ENCODE results near the gene TUBGCP2.
"Not testable (repeated sequence)": the region's sequence is repeated elsewhere in the genome, so short reads cannot be mapped to it uniquely, and the experiment has no call there.

The TUBGCP2 gene

GRCh38 chr10:133266056-133266795, 42.4 kb downstream of the TUBGCP2 start:
- Histone ChIP-seq H3K9me3 (ENCODE audit: low read length) (no peaks in the 10 kb centered on the region), H3K4me3 (ENCODE audit: low read depth in 1 of 2, low read length in 2 of 2) (no peak overlapping the region), H3K4me1 (ENCODE audit: insufficient read depth, low read length) (peaks cover 7% of the 10 kb centered on the region), H3K36me3 (ENCODE audit: insufficient read depth, low read length) (no peaks in the 10 kb centered on the region), H3K27me3 (ENCODE audit: control insufficient read depth in 1 of 2, insufficient read depth in 2 of 2, low read length in 2 of 2) (no peaks in the 10 kb centered on the region), H3K27ac (ENCODE audit: low read depth, low read length) (no peak overlapping the region), H3K9ac (ENCODE audit: low read length) (no peak overlapping the region)

- not testable (repeated sequence) for H3K9me3 ChIP-seq (ENCODE audit: low read length); H3K36me3 ChIP-seq (ENCODE audit: insufficient read depth, low read length); H3K9ac ChIP-seq (ENCODE audit: low read length); H3K27ac ChIP-seq (ENCODE audit: low read depth, low read length); H3K27me3 ChIP-seq (ENCODE audit: control insufficient read depth in 1 of 2, insufficient read depth in 2 of 2, low read length in 2 of 2); H3K4me3 ChIP-seq (ENCODE audit: low read depth in 1 of 2, low read length in 2 of 2)
- H3K4me1 ChIP-seq (ENCODE audit: insufficient read depth, low read length) = peaks cover 13% of the 10 kb centered on the region
Measured at GRCh38 chr10:133265052-133265451, 43.6 kb downstream of the TUBGCP2 start.

GRCh38 chr10:133264461-133264860, 44.2 kb downstream of the TUBGCP2 start:
- Histone ChIP-seq H3K27me3 (ENCODE audit: control insufficient read depth in 1 of 2, insufficient read depth in 2 of 2, low read length in 2 of 2) (no peaks in the 10 kb centered on the region), H3K9me3 (ENCODE audit: low read length) (no peaks in the 10 kb centered on the region), H3K9ac (ENCODE audit: low read length) (no peak overlapping the region), H3K4me1 (ENCODE audit: insufficient read depth, low read length) (peaks cover 13% of the 10 kb centered on the region), H3K27ac (ENCODE audit: low read depth, low read length) (no peak overlapping the region), H3K4me3 (ENCODE audit: low read depth in 1 of 2, low read length in 2 of 2) (no peak overlapping the region), H3K36me3 (ENCODE audit: insufficient read depth, low read length) (no peaks in the 10 kb centered on the region)

- H3K4me3 ChIP-seq (ENCODE audit: low read depth in 1 of 2, low read length in 2 of 2) = no peak overlapping the region
- peaks cover 13% of the 10 kb centered on the region for H3K4me1 ChIP-seq (ENCODE audit: insufficient read depth, low read length)
Measured at GRCh38 chr10:133263674-133264073, 45.0 kb downstream of the TUBGCP2 start.

GRCh38 chr10:133262696-133263095, 46.0 kb downstream of the TUBGCP2 start:
- H3K4me3 ChIP-seq (ENCODE audit: low read depth in 1 of 2, low read length in 2 of 2) = peak overlapping the region in 1 of 2 donors; percentile 23
- no peak overlapping the region for H3K9ac ChIP-seq (ENCODE audit: low read length)
- no peak overlapping the region for H3K27ac ChIP-seq (ENCODE audit: low read depth, low read length)
- peaks cover 17% of the 10 kb centered on the region for H3K4me1 ChIP-seq (ENCODE audit: insufficient read depth, low read length)
- no peaks in the 10 kb centered on the region for H3K36me3 ChIP-seq (ENCODE audit: insufficient read depth, low read length)
- H3K27me3 ChIP-seq (ENCODE audit: control insufficient read depth in 1 of 2, insufficient read depth in 2 of 2, low read length in 2 of 2) = no peaks in the 10 kb centered on the region
- no peaks in the 10 kb centered on the region for H3K9me3 ChIP-seq (ENCODE audit: low read length)

More at GRCh38 chr10:133263674-133264073, 45.0 kb downstream of the TUBGCP2 start:
- H3K27ac ChIP-seq (ENCODE audit: low read depth, low read length) = no peak overlapping the region
- H3K36me3 ChIP-seq (ENCODE audit: insufficient read depth, low read length) = no peaks in the 10 kb centered on the region
- no peaks in the 10 kb centered on the region for H3K27me3 ChIP-seq (ENCODE audit: control insufficient read depth in 1 of 2, insufficient read depth in 2 of 2, low read length in 2 of 2)
- H3K9me3 ChIP-seq (ENCODE audit: low read length) = no peaks in the 10 kb centered on the region
- H3K9ac ChIP-seq (ENCODE audit: low read length) = no peak overlapping the region

- H3K36me3 ChIP-seq (ENCODE audit: insufficient read depth, low read length) = no peaks in the 10 kb centered on the region
- H3K27me3 ChIP-seq (ENCODE audit: control insufficient read depth in 1 of 2, insufficient read depth in 2 of 2, low read length in 2 of 2) = no peaks in the 10 kb centered on the region
- H3K9ac ChIP-seq (ENCODE audit: low read length) = peak overlapping the region; percentile 33
- H3K4me1 ChIP-seq (ENCODE audit: insufficient read depth, low read length) = peaks cover 17% of the 10 kb centered on the region
- peak overlapping the region; percentile 63 for H3K27ac ChIP-seq (ENCODE audit: low read depth, low read length)
- H3K9me3 ChIP-seq (ENCODE audit: low read length) = no peaks in the 10 kb centered on the region
- H3K4me3 ChIP-seq (ENCODE audit: low read depth in 1 of 2, low read length in 2 of 2) = peak overlapping the region; percentile 61
Measured at GRCh38 chr10:133261726-133262325, 46.8 kb downstream of the TUBGCP2 start.

- Histone ChIP-seq H3K4me1 (ENCODE audit: insufficient read depth, low read length) (peaks cover 17% of the 10 kb centered on the region), H3K27me3 (ENCODE audit: control insufficient read depth in 1 of 2, insufficient read depth in 2 of 2, low read length in 2 of 2) (no peaks in the 10 kb centered on the region), H3K27ac (ENCODE audit: low read depth, low read length) (peak overlapping the region; percentile 63), H3K4me3 (ENCODE audit: low read depth in 1 of 2, low read length in 2 of 2) (peak overlapping the region; percentile 61), H3K9me3 (ENCODE audit: low read length) (no peaks in the 10 kb centered on the region), H3K9ac (ENCODE audit: low read length) (peak overlapping the region; percentile 33), H3K36me3 (ENCODE audit: insufficient read depth, low read length) (no peaks in the 10 kb centered on the region)
Measured at GRCh38 chr10:133260895-133261725, 47.6 kb downstream of the TUBGCP2 start.

GRCh38 chr10:133259602-133259989, 49.1 kb downstream of the TUBGCP2 start:
- H3K36me3 ChIP-seq (ENCODE audit: insufficient read depth, low read length) = no peaks in the 10 kb centered on the region
- no peak overlapping the region for H3K9ac ChIP-seq (ENCODE audit: low read length)
- no peak overlapping the region for H3K4me3 ChIP-seq (ENCODE audit: low read depth in 1 of 2, low read length in 2 of 2)
- H3K27ac ChIP-seq (ENCODE audit: low read depth, low read length) = no peak overlapping the region
- H3K4me1 ChIP-seq (ENCODE audit: insufficient read depth, low read length) = peaks cover 17% of the 10 kb centered on the region
- H3K9me3 ChIP-seq (ENCODE audit: low read length) = no peaks in the 10 kb centered on the region
- H3K27me3 ChIP-seq (ENCODE audit: control insufficient read depth in 1 of 2, insufficient read depth in 2 of 2, low read length in 2 of 2) = no peaks in the 10 kb centered on the region

- H3K36me3 ChIP-seq (ENCODE audit: insufficient read depth, low read length) = no peaks in the 10 kb centered on the region
- no peaks in the 10 kb centered on the region for H3K27me3 ChIP-seq (ENCODE audit: control insufficient read depth in 1 of 2, insufficient read depth in 2 of 2, low read length in 2 of 2)
- no peak overlapping the region for H3K4me3 ChIP-seq (ENCODE audit: low read depth in 1 of 2, low read length in 2 of 2)
- H3K9ac ChIP-seq (ENCODE audit: low read length) = no peak overlapping the region
- H3K27ac ChIP-seq (ENCODE audit: low read depth, low read length) = no peak overlapping the region
- H3K4me1 ChIP-seq (ENCODE audit: insufficient read depth, low read length) = peaks cover 17% of the 10 kb centered on the region
- H3K9me3 ChIP-seq (ENCODE audit: low read length) = no peaks in the 10 kb centered on the region
Measured at GRCh38 chr10:133258818-133259601, 49.7 kb downstream of the TUBGCP2 start.

- no peak overlapping the region for H3K27ac ChIP-seq (ENCODE audit: low read depth, low read length)
- H3K27me3 ChIP-seq (ENCODE audit: control insufficient read depth in 1 of 2, insufficient read depth in 2 of 2, low read length in 2 of 2) = no peaks in the 10 kb centered on the region
- H3K9me3 ChIP-seq (ENCODE audit: low read length) = no peaks in the 10 kb centered on the region
- H3K36me3 ChIP-seq (ENCODE audit: insufficient read depth, low read length) = no peaks in the 10 kb centered on the region
- H3K4me1 ChIP-seq (ENCODE audit: insufficient read depth, low read length) = peaks cover 17% of the 10 kb centered on the region
- H3K9ac ChIP-seq (ENCODE audit: low read length) = no peak overlapping the region
- no peak overlapping the region for H3K4me3 ChIP-seq (ENCODE audit: low read depth in 1 of 2, low read length in 2 of 2)
Measured at GRCh38 chr10:133258066-133258817, 50.4 kb downstream of the TUBGCP2 start.
